AG09319 (cell line): Measurements from ENCODE around the gene LIMS1.

ENCODE experiments used
- DNase-seq: peaks from one replicate; pipeline ENCODE4 v3.0.0-alpha.2; 2010; ENCODE audit warnings: low read depth; ENCODE audit errors: extremely low read depth
- TF ChIP-seq, protein P1 (sequence below): IDR thresholded peaks from 2 replicates; pipeline ENCODE4 v1.5.1; 2011; ENCODE audit warnings: low read depth, mild to moderate bottlenecking, inconsistent platforms, low read length, moderate library complexity

Gene LIMS1

DNA sequence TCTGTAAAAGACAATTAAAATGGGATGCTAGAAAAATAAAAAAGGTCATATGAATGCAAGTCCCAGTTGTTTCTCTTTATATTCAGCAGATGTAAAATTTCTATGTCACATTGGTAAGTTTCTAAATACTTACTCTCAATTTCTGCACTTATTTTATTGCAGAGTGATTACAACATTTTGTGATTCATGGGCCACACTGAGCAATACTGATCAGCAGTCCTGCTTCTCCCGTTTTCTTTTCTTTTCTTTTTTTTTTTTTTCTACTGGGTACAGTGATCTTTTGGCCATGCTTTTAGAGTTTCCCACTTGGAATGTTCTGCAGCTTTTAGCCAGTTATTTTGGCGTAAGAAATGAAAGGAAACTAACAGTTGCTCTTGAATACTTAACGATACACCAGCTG lies 38.8 kb downstream of the LIMS1 start:
- TF ChIP-seq, protein P1, sequence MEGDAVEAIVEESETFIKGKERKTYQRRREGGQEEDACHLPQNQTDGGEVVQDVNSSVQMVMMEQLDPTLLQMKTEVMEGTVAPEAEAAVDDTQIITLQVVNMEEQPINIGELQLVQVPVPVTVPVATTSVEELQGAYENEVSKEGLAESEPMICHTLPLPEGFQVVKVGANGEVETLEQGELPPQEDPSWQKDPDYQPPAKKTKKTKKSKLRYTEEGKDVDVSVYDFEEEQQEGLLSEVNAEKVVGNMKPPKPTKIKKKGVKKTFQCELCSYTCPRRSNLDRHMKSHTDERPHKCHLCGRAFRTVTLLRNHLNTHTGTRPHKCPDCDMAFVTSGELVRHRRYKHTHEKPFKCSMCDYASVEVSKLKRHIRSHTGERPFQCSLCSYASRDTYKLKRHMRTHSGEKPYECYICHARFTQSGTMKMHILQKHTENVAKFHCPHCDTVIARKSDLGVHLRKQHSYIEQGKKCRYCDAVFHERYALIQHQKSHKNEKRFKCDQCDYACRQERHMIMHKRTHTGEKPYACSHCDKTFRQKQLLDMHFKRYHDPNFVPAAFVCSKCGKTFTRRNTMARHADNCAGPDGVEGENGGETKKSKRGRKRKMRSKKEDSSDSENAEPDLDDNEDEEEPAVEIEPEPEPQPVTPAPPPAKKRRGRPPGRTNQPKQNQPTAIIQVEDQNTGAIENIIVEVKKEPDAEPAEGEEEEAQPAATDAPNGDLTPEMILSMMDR, result no peak

DNA sequence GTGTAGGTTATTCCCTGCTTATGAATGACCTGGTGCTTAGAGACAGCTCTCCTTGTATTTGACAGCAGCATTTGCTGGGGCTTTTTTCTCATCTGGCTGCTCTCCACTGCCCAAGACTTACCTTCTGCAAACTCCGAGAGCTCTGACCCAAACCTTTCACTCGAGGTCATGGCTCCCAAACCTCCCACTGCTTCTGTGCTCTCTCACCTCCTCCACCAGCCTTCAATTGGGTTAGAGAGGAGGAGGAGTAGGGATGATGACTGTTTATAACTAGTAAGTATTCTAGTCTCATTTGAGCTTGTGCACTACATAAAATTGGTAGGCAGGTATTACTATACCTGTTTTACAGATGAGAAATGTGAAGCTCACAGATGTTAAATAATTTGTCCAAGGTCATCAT lies 40.1 kb downstream of the LIMS1 start:
- no peak for DNase-seq

More for the DNA sequence above, 38.8 kb downstream of the LIMS1 start:
- no peak for DNase-seq

DNA sequence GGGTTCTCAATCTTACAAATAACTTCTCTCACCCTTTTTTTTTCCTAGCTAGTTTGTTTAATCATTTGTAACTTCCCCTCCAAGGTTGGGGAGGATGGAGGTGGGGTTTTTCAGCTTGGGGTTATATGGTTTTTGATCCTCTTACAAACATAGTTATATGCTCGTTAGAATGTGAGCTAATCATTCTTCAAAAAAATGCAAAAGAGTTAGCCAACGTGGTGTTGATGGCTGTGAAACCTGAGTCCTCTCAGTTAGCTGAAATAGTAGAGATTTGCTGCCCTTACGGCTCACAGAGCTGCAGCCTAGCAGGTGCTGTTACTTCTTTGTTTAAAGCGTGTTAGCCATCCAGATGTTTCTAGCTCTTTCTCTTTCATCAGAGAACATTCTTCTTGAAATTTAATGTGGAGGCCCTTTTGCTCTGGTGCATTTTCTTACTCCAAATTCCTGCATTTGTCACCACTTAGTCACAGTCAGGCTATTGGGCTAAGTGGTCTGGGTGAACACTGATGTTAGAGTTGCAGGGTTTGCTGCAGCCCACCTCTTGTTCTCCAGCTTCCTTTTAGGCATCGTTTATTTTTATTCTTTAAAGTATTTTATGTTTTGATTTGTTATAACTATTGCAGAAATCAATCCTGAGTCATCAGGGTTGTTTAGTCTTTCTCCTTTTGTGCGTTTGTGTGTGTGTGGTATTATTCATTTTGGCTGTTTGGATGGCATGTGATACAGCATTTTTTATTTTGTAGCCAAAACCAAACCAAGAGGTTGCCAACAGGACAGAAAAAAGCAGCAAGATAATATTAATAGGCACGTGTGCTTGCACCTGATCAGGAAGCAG lies 41.1 kb downstream of the LIMS1 start:
- TF ChIP-seq, protein P1, result no peak
- DNase-seq, result no peak

More for the DNA sequence above, 40.1 kb downstream of the LIMS1 start:
- TF ChIP-seq, protein P1, result no peak

- no peak for DNase-seq
- TF ChIP-seq, protein P1, result no peak
These were observed 42.8 kb downstream of the LIMS1 start for GRCh38 chr2:108577099-108577498.

GRCh38 chr2:108579623-108580022 lies 45.4 kb downstream of the LIMS1 start:
- no peak for DNase-seq
- TF ChIP-seq, protein P1, result no peak

DNA sequence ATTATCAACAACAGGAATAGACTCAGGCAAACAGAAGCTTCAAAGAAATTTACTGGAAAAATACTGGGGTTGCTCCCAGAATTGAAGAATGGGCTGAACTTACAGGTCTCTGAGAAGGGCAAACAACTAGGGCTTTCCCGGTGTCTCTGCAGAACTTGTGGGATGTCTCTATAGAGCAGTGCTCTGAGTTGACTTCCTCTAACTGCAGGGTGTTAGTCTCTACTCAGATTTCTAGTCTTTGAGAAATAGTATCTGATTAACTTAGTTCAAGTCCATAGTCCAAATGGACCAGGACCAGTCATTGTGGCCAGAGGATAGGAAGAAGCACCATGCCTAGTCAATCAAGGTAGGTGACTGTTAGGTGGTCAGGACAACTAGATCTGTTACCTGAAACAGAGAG lies 45.8 kb downstream of the LIMS1 start:
- no peak for DNase-seq
- TF ChIP-seq, protein P1, result no peak

- TF ChIP-seq, protein P1, result peak; percentile 81
These were observed 49.7 kb downstream of the LIMS1 start for GRCh38 chr2:108583903-108584520.

More at GRCh38 chr2:108583903-108584520, 49.7 kb downstream of the LIMS1 start:
- DNase-seq, result no peak
